Uterus (tissue), 2 donors: ENCODE results near the gene ATP8B2.

Experiments used
- CTCF ChIP-seq, 4 experiments: fragments of 200-600 bp in 2 of 4; fragments of 450-650 bp in 2 of 4; sonication (generic) in 2 of 4; IDR thresholded peaks; one replicate each; pipeline ENCODE4 v1.5.1; 2016 to 2019; ENCODE audit warnings: antibody characterized with exemption in 4 of 4, mild to moderate bottlenecking in 2 of 4, moderate library complexity in 1 of 4
- POLR2A ChIP-seq, 2 donors: fragments of 450-650 bp; IDR thresholded peaks; one replicate each; pipeline ENCODE4 v1.6.1; 2016; ENCODE audit warnings: antibody characterized with exemption in 2 of 2, mild to moderate bottlenecking in 1 of 2, moderate library complexity in 1 of 2

- no peak for TF ChIP-seq CTCF (IDR thresholded peaks at IDR 0.05)
- no peak for TF ChIP-seq POLR2A (IDR thresholded peaks at IDR 0.05)
Observed at GRCh38 chr1:154313066-154313356, 12.3 kb upstream of the ATP8B2 start.
